T47D (cell line): Measurements from ENCODE around the gene CRAT.

Experiments
- DNase-seq, 2 experiments: peaks; one replicate each; pipeline versions ENCODE4 v3.0.0 to v3.0.0-alpha.2; 2011 to 2012; ENCODE audit warnings: low read depth in 1 of 2, low spot score in 1 of 2
- JUND ChIP-seq: IDR thresholded peaks from 2 replicates; pipeline ENCODE4 v1.6.1; 2012; ENCODE audit warnings: low read depth
- in situ Hi-C: cut with HindIII; loops from 2 replicates; pipeline ENCODE4 v1.10.0; 2016; ENCODE audit warnings: low sequenced_read_pairs, low pct_unique_long_range_greater_than_20kb

Gene CRAT

DNA sequence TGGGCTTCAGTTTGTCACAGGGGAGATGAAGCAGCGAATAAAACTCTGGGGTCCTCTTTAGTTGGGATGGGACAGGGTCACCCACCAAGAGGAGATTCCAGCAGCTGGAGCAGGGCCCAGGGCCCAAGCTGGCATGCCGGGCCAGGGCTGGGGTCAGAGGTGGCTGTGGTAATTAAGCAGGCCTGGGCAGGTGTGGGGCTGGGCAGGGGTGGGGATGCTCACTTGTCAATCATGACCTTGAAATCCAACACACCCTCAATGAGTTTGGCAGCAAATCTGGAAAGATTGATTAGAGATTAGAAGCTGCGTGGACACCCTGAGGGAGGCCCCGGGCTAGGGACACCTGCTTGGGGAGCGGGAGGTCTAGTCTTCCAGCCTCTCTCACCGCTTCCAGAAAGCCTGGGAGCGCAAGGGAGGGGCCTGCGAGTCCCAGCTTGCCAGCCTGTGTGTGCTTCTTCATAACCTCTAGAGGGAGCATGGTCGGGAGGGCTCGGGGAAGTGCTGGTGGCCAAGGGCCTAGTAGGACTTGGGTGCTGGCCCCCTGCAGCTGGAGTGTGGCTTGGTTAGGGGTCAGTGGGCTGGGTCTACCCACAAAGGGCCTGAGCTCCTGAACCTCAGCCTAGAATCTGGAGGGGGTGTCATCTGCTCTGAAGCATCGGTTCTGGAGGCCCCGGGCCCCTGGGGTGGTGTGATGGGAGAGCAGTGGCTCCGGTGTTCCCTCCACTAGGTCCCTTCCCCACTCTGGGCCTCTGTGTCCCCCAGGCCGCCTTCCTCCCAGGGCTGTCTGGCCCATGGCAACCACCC, 7.6 kb downstream of the CRAT start:
- peak; percentile 90 to 92 for DNase-seq
- in situ Hi-C loops: no loop called here

DNA sequence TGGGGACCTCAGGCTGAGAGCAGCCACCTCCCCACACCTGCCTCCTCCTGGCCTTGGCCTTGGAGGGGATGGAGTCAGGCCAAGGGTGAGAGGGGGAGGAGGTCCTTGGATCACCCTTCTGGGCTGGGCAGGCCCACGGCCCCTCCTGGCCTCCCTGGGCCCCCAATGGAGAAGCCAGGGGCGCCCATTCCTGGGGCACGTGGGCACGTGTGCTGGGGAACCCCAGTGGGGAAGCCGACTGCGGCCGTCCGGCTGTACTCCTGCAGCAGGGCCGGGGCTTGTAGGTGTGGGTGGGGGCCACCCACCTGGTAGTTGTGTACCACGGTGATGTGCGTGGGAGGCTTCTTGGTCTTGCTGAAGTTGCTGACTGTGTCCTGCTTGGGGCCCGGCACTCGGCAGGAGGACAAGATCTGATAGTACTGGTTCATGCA, 8.5 kb downstream of the CRAT start:
- DNase-seq: no peak
- in situ Hi-C loops: no loop called here
- no peak for TF ChIP-seq JUND

More for the DNA sequence above, 7.6 kb downstream of the CRAT start:
- no peak for TF ChIP-seq JUND

DNA sequence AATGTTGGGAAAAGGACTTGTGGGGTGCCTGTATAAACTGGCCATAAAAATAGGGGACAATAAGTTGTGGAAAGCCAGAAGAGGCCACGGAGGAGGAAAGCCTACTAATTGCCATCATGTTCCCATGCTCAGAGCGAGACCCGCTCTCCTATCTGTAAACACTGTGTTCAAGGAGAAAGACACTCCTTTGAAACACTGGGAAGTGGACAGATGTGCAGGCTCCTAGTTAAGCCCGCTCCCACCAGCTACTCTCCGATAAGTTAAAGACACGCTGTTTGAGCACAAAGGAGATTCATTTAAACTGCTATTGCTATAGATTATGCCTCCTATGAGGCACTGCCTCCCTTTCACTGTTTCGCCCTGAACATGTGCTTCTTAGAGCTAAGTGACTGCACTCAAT, 9.3 kb downstream of the CRAT start:
- TF ChIP-seq JUND: no peak
- in situ Hi-C loops: no loop called here
- no peak for DNase-seq

DNA sequence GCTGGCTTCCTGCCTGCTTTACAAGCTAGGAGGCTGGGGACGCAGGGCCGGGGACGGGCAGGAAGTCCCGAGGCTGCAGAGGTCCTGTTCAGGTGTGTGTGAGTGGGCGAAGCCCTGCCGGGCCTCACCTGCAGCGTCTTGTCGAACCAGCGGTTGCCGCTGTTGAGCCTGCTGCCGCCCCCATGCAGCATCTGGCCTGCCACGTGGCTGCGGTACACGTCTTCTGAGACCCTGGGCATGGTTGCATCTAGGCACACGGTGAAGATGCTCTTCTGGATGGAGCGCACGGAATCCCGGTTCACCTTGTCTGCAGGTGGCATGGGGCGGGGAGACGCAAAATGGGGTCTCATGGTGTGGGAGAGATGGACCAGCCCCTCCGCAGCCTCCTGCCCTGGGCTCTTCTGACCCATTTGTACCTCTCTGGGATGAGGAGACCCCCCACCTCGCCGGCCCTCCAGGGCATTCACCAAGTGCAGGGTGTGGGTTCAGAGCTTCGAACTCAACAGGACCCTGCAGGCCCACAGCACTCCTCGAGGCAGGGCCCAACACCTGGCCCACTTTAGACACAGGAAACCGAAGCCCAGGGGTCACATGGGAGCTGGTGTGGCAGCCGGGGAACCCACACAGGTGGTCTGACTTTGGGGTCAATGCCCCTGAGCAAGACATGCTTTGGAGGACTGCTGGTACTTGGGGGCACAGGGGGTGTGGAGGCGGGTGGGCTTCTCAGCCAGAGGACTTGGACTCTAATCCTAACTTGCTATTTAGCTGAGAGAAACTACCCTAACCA, 10.0 kb downstream of the CRAT start:
- no peak for DNase-seq
- in situ Hi-C loops: no loop called here
- TF ChIP-seq JUND: no peak

DNA sequence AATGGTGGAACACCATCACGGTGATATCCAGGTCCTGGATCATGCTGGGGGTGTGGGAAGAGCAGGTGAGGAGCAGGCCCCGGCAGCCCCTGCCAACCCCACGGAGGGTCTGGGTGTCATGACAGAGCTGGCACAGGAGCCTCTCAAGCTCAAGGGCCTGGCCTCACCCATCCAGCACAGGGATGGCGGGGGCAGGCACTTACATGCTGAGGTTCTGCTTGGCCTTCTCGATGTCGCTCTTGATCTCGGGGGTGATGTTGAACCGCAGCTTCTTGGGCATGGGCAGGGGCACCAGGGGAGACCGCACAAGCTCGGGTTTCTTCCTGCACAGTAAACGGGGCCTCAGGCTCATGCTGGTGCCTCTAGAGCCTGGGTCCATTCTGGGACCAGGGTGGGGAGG, 12.3 kb downstream of the CRAT start:
- DNase-seq: no peak
- TF ChIP-seq JUND: no peak
- in situ Hi-C loops: no loop called here

DNA sequence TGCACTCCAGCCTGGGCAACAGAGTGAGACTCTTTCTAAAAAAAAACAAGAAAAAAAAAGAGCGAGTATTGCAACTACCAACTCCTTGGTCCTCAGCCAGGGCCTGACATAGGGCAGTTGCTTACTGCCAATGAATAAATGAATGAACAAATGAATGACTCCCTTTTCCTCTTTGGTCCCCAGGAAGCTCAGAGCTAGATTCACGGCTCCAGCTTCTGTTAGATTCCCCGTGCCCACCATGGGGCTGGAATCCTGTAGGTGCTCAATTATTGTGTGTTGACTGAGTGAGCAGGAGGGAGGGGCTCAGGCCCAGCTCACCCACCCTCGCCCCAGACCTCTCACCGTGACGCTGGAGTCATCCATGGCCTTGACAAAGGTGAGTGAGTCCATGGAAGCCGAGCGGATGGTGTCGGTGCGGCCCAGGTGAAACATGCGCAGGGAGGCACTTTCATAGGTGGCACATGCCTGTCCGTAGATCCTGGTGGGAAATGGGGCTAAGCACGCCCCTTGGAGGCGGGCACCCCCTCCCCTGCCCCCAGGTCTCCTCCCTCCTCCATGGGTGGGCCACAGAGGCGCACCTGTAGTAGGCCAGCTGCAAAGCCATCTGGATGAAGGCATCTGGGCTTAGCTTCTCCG, 12.8 kb downstream of the CRAT start:
- in situ Hi-C loops: no loop called here
- DNase-seq: no peak
- no peak for TF ChIP-seq JUND

DNA sequence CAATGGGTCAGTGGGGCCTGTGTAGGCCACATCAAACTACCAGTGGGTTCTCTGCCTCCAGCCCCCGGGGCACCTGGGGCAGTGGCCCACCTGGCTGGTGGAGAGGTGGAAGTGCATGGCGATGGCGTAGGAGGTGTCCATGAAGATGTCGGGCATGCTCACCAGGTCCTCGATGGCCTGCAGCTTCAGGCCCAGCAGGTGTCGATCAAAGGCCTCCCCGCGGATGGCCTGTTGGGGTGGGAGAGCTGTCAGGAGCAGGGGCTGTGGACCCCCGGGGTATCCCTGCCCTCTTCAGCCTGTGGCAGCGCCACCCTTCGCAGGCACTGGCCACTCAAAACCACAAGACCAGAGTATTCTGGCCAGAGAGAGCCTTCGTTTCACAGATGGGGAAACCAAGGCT, 14.7 kb downstream of the CRAT start:
- no peak for TF ChIP-seq JUND
- in situ Hi-C loops: no loop called here
- no peak for DNase-seq

DNA sequence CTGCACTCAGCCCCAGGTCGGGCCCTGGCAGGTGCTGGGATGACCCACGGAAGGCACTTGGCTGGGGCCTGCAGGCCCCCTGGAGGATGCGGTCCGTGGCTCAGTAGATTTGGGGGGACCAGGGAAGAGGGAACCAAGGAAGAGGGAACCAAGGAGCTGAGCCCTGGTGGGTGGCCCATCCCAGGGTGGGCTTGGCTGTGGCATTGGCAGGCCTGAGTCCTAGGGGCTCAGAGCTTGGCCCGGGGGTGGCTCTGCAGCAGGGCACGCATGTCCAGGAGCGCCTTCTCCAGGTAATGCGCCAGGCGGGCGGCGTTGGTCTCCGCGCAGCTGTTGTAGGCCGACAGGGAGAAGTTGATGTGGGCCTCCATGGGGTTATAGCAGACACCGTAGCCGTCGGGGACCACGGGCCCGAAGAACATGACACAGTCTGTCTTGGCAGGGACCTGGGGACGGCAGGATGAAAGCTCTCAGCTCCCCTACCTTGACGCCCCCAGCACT, 15.4 kb downstream of the CRAT start:
- no peak for DNase-seq
- no peak for TF ChIP-seq JUND
- in situ Hi-C loops: no loop called here

DNA sequence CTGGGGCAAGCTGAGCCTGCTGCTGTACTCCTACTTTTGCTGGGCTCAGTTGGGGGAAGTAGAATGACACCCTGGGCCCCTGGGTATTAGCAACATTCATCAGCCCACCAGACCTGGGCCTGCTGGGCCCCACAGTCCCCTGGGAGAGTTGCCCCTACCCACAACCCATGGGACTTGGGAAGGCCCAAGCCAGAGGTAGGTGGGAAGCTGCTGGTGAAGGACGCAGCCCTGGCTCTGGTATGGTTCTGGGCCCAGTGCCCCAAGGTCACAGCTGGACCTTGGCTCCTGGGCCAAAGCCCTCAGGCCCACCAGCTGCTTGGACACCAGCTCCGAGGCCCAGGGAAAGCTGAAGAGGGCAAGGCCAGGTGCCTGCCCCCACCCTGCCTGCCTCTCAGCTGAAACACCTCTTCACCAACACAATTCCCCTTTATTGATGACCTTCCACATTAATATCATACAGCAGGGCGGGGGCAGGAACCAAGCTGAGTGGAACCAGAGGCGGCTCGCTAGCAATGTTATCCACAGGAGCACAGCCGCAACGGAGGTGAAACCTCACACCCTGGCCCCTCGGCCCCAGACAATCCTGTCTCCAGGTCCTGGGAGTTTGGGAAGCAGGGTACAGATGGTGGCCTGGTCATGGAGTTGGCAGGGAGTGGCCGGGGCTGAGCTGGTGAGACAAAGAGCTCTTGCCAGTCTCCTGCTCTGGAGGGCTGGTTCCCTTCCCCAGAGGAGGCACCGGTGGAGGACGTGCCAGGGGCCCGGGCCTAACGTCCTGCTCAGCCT, 16.0 kb downstream of the CRAT start:
- in situ Hi-C loops: no loop called here
- no peak for TF ChIP-seq JUND
- no peak for DNase-seq

DNA sequence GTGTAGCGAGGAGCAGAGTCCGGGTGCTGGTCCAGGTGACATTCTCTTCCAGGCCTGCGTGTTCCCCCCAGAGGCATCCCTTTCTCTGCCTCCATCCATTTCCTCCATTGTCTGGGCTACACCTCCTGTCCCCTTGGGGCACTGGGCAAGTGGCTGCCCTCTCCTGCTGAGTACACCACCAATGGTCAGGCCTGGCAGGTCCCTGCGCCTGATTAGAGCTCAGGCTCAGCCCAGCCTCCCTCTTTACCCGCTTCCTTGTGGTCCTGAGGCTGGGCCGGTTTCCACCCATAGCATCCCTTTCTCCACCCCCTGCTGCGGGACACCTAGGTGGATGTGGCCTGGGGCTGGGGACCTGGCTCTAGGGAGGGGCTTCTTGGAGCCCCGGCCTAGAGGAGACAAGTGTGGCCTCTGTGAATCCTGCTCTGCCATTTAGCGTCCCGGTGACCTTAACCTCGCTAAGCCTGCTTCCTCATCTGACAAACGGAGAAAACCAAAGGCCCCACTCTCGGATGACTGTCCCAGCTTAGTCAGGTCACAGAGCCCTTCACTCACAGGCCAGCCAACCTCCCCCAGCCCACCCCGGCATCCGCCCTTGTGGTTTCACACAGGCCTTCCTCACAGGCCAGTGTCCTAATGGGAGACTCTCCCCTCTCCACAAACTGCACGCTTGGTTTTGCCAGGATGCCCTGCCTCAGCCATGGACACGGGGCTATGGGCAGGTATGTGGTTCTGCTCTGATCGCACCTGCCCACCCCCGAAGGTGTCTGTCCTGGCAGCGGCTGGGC, 16.8 kb downstream of the CRAT start:
- no peak for DNase-seq
- in situ Hi-C loops: no loop called here
- TF ChIP-seq JUND: no peak

DNA sequence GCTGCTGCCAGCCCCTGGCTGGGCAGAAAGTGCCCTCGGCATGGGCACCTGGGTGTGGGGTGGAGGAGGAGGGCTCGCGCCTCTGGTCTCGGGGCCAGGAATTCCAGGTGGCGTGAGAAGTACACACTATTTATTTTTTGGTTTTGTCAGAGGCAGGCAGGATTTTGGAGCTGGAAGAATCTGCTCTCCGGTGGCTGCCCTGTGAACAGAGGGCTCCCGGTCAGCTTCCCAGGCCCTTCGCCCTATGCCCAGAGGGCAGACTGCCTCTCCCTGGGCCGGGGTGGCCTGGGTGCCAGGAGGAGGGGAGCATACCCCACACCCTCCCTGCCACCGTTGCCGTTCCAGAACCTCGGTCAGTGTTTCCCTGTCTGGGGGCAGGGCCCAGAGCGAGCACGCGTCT, 21.3 kb downstream of the CRAT start:
- no peak for DNase-seq
- in situ Hi-C loops: no loop called here
- TF ChIP-seq JUND: no peak
